Chondrocyte (in vitro differentiated cells): ENCODE measurements around the gene ZNF524. TPM values are rescaled to one million over a fixed set of nuclear protein-coding genes. Genes with fewer than 3 reads are reported as not detected.

Source experiments
- DNase-seq: peaks from one replicate; pipeline ENCODE4 v3.0.0; 2021; ENCODE audit warnings: mixed read lengths, low spot score
- H3K27ac Mint-ChIP-seq: one replicate; pipeline ENCODE4 v1.8.0; 2021; ENCODE audit warnings: mild to moderate bottlenecking, moderate library complexity, mixed read lengths; ENCODE audit not compliant: unreplicated experiment
- H3K27me3 Mint-ChIP-seq: 2 replicates; pipeline ENCODE4 v1.8.0; 2021; ENCODE audit warnings: low read depth, mixed read lengths
- H3K36me3 Mint-ChIP-seq: 2 replicates; pipeline ENCODE4 v1.8.0; 2021; ENCODE audit warnings: low read depth, mixed read lengths
- H3K4me1 Mint-ChIP-seq: 2 replicates; pipeline ENCODE4 v1.8.0; 2021; ENCODE audit warnings: low read depth, mild to moderate bottlenecking, mixed read lengths
- H3K4me3 Mint-ChIP-seq: one replicate; pipeline ENCODE4 v1.8.0; 2021; ENCODE audit warnings: mild to moderate bottlenecking, moderate library complexity, mixed read lengths; ENCODE audit not compliant: unreplicated experiment
- H3K9me3 Mint-ChIP-seq: 2 replicates; pipeline ENCODE4 v1.8.0; 2021; ENCODE audit warnings: low read depth, mixed read lengths
- total RNA-seq: library from RNA; stranded (reverse); gene quantifications from 3 replicates; pipeline ENCODE4 v1.2.1, GENCODE V29; 2021
- TF ChIP-seq, protein P1 (sequence below): fragments of 200-600 bp; sonication (generic); IDR thresholded peaks from 2 replicates; pipeline ENCODE4 v1.5.0; 2021; ENCODE audit warnings: antibody characterized with exemption, mild to moderate bottlenecking, moderate library complexity

ZNF524 gene
- total RNA-seq, 1 donor from 2014 or later = 11.0 TPM

DNA sequence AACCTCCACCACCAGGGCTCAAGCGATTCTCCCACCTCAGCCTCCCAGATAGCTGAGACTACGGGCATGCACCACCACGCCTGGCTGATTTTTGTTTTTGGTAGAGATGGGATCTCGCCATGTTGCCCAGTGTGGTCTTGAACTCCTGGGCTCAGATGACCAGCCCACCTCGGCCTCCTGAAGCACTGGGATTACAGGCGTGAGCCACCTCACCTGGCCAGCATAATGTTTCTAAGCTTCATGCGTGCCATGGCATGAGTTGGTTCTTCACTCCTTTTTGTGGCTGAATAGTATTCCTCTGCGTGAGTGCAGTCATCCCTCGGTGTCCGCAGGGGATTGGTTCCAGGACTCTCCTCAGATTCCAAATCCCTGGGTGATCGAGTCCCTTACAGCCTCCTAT lies 15.2 kb upstream of the ZNF524 start:
- H3K4me1 Mint-ChIP-seq = peaks cover 39% of the 10 kb centered on the region
- H3K27ac Mint-ChIP-seq = no peak overlapping the region
- H3K4me3 Mint-ChIP-seq = no peak overlapping the region
- H3K27me3 Mint-ChIP-seq = no peaks in the 10 kb centered on the region
- TF ChIP-seq, protein P1, sequence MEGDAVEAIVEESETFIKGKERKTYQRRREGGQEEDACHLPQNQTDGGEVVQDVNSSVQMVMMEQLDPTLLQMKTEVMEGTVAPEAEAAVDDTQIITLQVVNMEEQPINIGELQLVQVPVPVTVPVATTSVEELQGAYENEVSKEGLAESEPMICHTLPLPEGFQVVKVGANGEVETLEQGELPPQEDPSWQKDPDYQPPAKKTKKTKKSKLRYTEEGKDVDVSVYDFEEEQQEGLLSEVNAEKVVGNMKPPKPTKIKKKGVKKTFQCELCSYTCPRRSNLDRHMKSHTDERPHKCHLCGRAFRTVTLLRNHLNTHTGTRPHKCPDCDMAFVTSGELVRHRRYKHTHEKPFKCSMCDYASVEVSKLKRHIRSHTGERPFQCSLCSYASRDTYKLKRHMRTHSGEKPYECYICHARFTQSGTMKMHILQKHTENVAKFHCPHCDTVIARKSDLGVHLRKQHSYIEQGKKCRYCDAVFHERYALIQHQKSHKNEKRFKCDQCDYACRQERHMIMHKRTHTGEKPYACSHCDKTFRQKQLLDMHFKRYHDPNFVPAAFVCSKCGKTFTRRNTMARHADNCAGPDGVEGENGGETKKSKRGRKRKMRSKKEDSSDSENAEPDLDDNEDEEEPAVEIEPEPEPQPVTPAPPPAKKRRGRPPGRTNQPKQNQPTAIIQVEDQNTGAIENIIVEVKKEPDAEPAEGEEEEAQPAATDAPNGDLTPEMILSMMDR = no peak
- peaks cover under 1% of the 10 kb centered on the region for H3K36me3 Mint-ChIP-seq
- H3K9me3 Mint-ChIP-seq = no peaks in the 10 kb centered on the region
- no peak for DNase-seq

- no peaks in the 10 kb centered on the region for H3K9me3 Mint-ChIP-seq
- no peaks in the 10 kb centered on the region for H3K27me3 Mint-ChIP-seq
- TF ChIP-seq, protein P1 = no peak
- peak overlapping the region; percentile 95 for H3K27ac Mint-ChIP-seq
- H3K36me3 Mint-ChIP-seq = no peaks in the 10 kb centered on the region
- no peak for DNase-seq
- H3K4me1 Mint-ChIP-seq = peaks cover 37% of the 10 kb centered on the region
- H3K4me3 Mint-ChIP-seq = peak overlapping the region; percentile 74
These were observed 14.3 kb upstream of the ZNF524 start for GRCh38 chr19:55585658-55586339.

DNA sequence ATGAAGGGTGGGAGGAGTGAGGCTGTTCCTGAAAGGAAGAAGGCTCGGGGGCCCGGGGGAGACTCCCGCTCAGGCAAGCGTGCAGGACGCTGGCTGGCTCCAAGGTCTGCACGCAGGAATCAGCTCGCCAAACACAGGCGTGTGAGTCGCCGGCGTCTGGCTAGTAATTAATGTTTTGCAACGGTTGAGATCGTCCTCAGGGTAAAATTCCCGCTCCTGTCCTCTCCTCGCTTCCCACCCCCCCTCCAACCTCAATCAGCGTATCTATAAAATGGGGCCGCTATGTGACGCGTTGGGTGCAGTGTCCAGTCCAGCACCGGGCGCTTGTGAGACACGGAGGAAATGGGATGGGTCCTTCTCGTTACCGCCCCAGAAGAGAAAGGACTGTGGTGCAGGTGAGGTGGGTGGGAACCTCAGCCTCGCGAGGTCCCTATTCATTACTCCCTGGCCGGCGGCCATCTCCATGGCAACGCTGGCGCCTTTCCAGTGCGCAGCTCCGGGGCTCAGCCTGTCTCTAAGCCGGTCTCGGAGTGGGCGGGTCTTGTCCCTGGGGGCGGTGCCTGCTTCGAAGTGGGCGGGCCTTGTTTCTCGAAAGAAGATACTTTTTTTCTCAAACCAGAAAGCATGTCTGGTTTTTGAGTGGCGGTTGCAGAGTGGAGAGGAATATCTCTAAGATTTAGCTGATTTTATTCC lies 13.0 kb upstream of the ZNF524 start:
- DNase-seq = no peak
- TF ChIP-seq, protein P1 = no peak
- Mint-ChIP-seq H3K4me1 (peaks cover 24% of the 10 kb centered on the region), H3K36me3 (peaks cover 2% of the 10 kb centered on the region), H3K27me3 (no peaks in the 10 kb centered on the region), H3K4me3 (peak overlapping the region; percentile 74), H3K9me3 (no peaks in the 10 kb centered on the region), H3K27ac (peak overlapping the region; percentile 66)

DNA sequence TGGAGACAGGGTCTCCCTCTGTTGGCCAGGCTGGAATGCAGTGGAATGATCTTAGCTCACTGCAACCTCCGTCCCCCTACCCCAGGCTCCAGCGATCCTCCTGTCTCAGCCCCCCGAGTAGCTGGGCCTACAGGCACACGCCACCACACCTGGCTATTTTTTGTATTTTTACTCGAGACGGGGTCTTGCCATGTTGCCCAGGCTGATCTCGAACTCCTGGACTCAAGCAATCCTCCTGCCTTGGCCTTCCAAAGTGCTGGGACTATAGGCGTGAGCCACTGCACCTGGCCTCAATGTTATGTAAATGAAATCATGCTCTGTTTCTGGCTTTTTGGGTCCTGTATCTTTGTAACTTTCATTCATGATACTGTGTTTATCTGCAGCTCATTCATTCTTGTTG lies 11.3 kb upstream of the ZNF524 start:
- H3K4me1 Mint-ChIP-seq = peaks cover 23% of the 10 kb centered on the region
- no peak overlapping the region for H3K4me3 Mint-ChIP-seq
- H3K36me3 Mint-ChIP-seq = peaks cover 4% of the 10 kb centered on the region
- no peak for DNase-seq
- H3K27me3 Mint-ChIP-seq = no peaks in the 10 kb centered on the region
- no peaks in the 10 kb centered on the region for H3K9me3 Mint-ChIP-seq
- H3K27ac Mint-ChIP-seq = no peak overlapping the region
- TF ChIP-seq, protein P1 = no peak

DNA sequence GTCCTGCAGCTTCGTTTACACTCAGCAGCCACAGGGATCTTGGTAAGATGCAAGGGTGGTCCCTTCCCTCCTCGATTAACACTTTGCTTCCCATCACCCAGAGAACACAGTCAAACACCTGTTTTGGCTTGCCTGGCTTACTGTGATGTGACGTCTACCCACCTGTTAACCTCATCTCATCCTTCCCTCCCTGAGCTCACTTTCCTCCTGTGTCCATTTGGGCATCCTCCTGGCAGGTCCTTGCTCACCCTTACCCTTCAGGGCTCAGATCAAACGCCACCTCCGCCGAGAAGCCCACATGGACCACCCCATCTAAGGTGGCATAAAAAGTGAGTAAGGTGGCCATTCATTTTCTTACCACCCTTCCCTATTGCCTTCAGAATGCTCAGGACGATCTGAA lies 10.0 kb upstream of the ZNF524 start:
- Mint-ChIP-seq H3K36me3 (peaks cover 9% of the 10 kb centered on the region), H3K4me1 (peaks cover 23% of the 10 kb centered on the region), H3K27me3 (no peaks in the 10 kb centered on the region), H3K9me3 (no peaks in the 10 kb centered on the region), H3K4me3 (no peak overlapping the region), H3K27ac (no peak overlapping the region)
- TF ChIP-seq, protein P1 = no peak
- no peak for DNase-seq
